ENCODE measurements around the gene CTIF.

Gene CTIF

DNA sequence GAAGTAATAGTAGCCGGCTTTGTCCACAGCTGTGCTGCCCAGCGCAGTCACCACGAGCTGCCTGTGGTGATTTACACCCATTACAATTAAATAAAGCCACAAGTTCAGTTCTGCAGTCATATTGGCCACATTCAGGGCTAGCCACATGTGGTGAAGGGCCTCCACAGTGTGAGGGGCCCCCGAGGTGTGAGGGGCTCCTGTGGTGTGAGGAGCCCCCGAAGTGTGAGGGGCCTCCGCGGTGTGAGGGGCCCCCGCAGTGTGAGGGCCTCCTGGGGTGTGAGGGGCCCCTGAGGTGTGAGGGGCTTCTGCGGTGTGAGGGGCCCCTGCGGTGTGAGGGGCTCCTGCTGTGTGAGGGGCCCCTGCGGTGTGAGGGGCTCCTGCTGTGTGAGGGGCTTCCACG is 191.2 kb downstream of the CTIF start:
- DNase-seq (ENCODE audit: low spot score in 2 of 2) (no peak), ATAC-seq (peak; percentile 6)
- Mint-ChIP-seq H3K36me3 (no peaks in the 10 kb centered on the region), H3K4me3 (no peak overlapping the region), H3K27ac (no peak overlapping the region), H3K4me1 (peaks cover 16% of the 10 kb centered on the region), H3K9me3 (no peaks in the 10 kb centered on the region)

DNA sequence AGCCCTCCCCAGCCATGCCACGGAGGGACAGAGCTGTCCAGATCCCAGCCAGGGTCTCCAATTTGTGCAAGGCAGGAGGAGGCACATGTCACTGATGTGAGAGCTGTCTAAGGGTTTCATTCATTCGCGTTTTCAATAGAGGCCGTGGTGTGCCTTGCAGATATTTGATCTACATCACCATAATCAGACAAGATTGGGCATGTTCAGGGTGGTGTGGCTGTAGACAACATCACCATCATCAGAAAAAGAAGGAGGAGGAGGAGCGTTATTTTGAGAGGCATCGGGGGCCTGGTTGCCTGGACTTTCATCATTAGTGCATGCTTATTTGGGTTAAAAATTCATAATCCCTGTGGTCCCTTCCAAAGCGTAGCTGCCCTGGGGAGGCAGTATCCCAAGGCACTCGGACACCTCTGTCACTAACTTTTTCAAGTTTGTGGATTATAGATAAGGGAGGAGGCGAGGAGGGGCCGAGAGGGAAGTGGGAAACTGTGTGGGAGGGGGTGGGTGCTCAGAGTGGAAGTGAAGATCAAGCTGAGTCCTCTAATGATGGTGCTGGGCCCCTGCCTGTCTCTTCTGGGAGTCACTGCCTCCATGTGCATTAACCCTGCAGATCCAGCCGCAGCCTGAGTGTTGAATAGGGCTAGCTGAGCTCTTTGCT is 194.1 kb downstream of the CTIF start:
- ATAC-seq (no peak), DNase-seq (ENCODE audit: low spot score in 2 of 2) (no peak)
- H3K4me3 Mint-ChIP-seq, result no peak overlapping the region
- peaks cover 8% of the 10 kb centered on the region for H3K4me1 Mint-ChIP-seq
- H3K27ac Mint-ChIP-seq, result no peak overlapping the region
- no peaks in the 10 kb centered on the region for H3K36me3 Mint-ChIP-seq
- H3K9me3 Mint-ChIP-seq, result no peaks in the 10 kb centered on the region

DNA sequence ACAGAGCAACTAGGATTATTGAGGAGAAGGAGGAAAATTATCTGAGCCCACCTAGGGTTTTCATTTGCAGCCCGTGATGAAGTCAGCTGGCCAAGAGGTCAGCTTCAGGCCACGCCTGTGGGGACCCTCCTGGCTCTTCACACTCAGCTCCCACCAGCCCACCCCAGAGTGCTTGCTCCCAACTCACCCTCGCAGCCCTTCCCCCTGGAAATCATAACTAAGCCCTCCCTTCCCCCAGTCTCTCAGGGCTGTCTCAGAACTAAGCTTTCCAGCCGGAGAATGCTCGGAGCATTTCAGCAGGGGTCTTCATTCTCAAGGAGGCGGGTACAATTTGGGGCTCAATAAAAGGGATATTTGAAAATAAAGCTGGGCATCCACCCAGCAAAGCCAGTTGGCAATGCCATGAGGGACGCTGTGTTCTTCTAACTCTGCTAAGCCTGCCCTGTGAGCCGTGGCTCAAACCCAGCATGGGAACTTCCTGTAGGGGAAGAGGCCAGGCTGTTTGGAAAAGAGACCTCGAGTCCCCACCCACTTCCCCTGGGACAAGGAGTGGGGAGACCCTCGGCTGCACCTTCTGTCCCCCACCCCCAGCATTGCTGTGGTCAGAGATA is 194.9 kb downstream of the CTIF start:
- Mint-ChIP-seq H3K4me1 (peaks cover 8% of the 10 kb centered on the region), H3K9me3 (no peaks in the 10 kb centered on the region), H3K27ac (no peak overlapping the region), H3K4me3 (no peak overlapping the region), H3K36me3 (no peaks in the 10 kb centered on the region)
- ATAC-seq (no peak), DNase-seq (ENCODE audit: low spot score in 2 of 2) (no peak)

DNA sequence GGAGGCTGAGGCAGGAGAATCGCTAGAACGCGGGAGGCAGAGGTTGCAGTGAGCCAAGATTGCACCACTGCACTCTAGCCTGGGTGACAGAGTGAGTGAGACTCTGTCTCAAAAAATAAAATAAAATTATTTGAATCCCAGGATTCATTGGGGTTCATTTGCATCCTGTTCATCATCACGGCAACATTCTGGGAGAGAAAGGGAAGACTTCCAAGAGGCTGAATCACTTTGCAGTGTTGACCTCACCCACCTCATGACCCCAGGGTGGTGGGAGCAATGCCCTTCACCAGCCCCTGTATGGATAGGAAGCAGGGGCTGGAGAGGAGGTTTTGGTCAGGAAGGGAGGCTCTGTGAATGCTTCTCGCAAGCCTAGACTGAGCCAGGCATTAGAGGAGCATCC is 195.6 kb downstream of the CTIF start:
- DNase-seq (ENCODE audit: low spot score in 2 of 2), result no peak
- H3K4me3 Mint-ChIP-seq, result no peak overlapping the region

DNA sequence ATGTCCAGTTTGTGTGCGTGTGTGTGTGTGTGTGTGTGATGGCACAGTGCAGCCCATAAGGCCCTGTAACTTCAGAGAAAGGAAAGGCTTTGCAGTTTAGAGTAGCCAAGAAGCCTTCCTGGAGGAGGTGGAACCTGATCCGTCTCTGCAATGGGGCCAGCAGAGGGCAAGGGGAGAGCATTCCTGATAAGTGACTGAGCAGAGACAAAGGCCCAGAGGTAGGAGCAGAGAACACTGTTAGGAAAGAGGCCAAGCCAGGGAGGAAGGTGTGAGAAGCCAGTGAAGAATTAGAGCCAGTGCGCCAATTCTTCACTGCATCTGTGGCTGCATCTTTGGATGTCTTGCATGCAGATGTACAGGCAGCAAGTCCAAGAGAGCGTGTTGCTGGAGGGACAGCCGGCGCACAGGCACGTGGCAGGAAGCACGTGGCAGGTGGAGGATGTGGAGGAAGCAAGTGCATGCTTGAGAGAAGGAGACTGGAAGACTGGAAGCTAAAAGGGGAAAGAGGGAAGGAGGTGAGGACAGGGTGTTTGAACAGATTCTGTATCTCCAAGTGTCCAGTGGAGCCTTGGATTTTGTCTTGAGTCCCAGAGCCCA is 196.3 kb downstream of the CTIF start:
- Mint-ChIP-seq H3K9me3 (no peaks in the 10 kb centered on the region), H3K4me1 (peaks cover 8% of the 10 kb centered on the region), H3K4me3 (no peak overlapping the region), H3K36me3 (no peaks in the 10 kb centered on the region), H3K27ac (no peak overlapping the region)
- ATAC-seq (no peak), DNase-seq (ENCODE audit: low spot score in 2 of 2) (no peak)

More for the DNA sequence above, 195.6 kb downstream of the CTIF start:
- Mint-ChIP-seq H3K4me1 (peaks cover 8% of the 10 kb centered on the region), H3K27ac (no peak overlapping the region), H3K9me3 (no peaks in the 10 kb centered on the region), H3K36me3 (no peaks in the 10 kb centered on the region)
- no peak for ATAC-seq

DNA sequence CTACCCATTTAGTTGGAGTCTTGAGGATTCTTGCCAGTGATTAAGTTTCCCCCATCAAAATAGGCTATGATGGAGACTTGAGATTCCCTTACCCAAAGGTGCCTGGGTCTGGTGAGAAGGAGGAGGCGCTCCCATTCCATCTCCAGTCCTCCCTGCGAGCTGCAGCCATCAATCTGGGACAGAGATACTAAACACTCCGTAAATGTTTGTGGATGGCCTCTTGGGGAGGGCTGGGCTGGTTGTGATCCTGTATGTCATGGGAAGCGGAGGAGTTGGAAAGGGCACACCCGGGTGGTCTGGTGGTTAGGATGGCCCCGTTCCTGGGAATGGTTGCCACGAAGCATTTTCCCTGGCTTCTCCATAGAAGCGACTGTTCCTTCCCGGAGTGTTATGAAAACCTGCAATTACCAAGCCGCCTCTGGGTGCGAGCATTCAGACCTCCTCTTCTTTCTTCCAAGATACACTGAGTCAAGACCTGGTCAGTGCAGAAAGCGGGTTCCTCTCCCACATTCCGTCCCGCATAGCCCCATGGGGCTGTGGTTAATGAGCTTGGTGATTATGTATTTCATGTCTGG is 196.9 kb downstream of the CTIF start:
- no peak overlapping the region for H3K27ac Mint-ChIP-seq
- no peaks in the 10 kb centered on the region for H3K36me3 Mint-ChIP-seq
- peaks cover 8% of the 10 kb centered on the region for H3K4me1 Mint-ChIP-seq
- ATAC-seq (no peak), DNase-seq (ENCODE audit: low spot score in 2 of 2) (no peak)
- H3K4me3 Mint-ChIP-seq, result no peak overlapping the region
- H3K9me3 Mint-ChIP-seq, result no peaks in the 10 kb centered on the region

DNA sequence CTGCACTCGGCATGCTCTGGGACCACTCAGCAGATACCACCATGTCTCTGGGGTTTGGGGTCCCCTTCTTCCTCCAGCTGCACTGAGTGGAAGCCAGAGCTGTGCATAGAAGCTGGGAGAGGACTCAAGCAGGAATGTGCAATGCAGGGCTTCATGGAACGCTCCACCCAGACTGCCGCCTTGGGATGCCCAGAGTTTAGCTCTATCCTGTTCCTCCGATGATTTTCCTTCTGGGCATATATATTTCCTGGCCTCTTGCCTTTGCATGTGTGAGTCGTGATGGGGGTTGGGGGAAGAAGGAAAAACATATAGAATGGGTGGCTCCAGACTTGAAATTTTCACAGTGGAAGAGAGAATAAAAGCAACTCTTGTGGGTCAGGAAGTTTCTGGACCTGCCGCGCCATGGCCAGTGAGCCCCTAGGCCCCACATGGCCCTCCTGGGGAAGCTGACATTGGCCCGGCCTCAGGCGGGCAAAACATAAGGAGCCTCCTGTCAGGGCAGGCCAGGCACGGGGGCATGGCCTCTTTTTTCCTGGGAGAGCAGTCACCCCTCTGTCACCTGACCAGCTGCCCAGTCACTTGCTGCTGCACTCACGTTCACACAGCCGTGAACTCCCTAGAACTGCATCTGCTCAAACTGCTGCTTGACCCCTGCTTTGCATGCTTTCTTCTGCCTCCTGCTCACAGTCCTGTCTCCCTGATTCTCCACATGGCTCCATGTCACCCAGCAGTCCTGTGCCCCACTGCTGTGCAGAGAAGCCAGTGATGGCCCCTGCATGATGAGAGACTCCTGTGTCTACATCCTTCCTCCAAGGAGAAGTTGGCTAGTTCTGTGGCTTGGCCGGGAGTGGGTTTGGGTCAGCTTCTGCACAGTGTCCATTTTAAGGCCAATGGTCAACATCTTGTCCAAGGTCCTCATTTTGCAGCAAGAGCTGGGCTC is 197.8 kb downstream of the CTIF start:
- Mint-ChIP-seq H3K4me1 (peaks cover 8% of the 10 kb centered on the region), H3K4me3 (no peak overlapping the region), H3K27ac (no peak overlapping the region), H3K36me3 (no peaks in the 10 kb centered on the region), H3K9me3 (no peaks in the 10 kb centered on the region)
- no peak for ATAC-seq
- no peak for DNase-seq (ENCODE audit: low spot score in 2 of 2)

DNA sequence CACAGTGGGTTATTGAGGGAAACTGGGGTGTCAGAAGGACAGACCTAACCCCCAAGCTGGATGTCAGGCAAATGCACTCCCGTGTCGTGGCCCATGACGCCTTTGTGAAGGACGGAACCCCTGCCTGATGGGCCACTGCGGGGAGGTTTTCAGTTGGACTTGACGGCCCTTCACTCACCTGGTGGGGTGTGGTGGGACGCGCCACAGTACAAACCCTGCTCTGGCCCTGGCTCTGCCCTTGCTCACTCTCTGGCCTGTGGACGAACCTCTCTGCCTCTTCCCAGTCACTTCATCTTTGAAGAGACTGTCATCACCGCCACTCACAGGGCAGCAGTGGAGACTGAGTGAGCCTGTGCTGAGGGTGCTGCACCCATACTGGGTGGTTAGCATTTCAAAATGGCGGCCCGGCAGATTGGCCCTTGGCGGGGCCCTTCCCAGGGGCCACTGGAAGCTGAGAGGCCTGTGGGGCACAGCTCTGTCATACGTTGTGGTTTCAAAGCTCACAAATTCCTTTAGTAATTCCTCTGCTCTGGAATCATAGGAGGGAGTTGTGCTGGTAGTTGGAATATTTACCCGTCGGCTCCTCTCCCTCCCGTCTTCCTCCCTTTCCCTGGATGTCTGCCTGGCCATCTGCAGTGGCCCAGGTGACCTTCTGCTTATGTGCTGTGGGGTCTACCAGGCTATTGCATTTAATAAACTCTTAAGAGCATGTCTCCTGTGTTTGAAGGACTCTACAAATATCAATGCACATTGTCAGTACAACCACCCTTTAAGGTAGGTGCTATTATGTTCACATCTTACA is 200.6 kb downstream of the CTIF start:
- DNase-seq (ENCODE audit: low spot score in 2 of 2) (no peak), ATAC-seq (no peak)
- H3K27ac Mint-ChIP-seq, result no peak overlapping the region

DNA sequence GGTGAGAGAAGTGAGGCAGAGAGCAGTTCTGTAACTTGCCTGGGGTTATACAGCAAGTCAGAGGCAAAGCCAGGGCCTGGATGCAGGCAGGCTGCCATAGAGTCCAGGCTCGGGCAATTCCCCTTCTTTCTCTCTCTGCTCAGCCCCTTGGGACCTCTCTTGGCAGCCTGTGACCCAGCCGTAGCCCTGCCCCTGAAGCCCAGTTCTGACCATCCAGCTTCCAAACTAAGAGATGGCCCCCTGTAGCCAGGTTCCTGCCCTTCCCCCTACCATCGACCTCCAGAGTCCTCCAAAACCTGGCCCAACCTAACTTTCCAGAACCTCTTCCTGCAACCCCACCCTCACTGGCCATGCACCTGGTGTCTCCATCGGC is 201.2 kb downstream of the CTIF start:
- Mint-ChIP-seq H3K4me3 (no peak overlapping the region), H3K36me3 (no peaks in the 10 kb centered on the region), H3K4me1 (peaks cover 5% of the 10 kb centered on the region), H3K27ac (no peak overlapping the region), H3K9me3 (no peaks in the 10 kb centered on the region)
- no peak for ATAC-seq
- no peak for DNase-seq (ENCODE audit: low spot score in 2 of 2)

More for the DNA sequence above, 200.6 kb downstream of the CTIF start:
- H3K9me3 Mint-ChIP-seq, result no peaks in the 10 kb centered on the region
- no peaks in the 10 kb centered on the region for H3K36me3 Mint-ChIP-seq
- no peak overlapping the region for H3K4me3 Mint-ChIP-seq
- H3K4me1 Mint-ChIP-seq, result peaks cover 8% of the 10 kb centered on the region

DNA sequence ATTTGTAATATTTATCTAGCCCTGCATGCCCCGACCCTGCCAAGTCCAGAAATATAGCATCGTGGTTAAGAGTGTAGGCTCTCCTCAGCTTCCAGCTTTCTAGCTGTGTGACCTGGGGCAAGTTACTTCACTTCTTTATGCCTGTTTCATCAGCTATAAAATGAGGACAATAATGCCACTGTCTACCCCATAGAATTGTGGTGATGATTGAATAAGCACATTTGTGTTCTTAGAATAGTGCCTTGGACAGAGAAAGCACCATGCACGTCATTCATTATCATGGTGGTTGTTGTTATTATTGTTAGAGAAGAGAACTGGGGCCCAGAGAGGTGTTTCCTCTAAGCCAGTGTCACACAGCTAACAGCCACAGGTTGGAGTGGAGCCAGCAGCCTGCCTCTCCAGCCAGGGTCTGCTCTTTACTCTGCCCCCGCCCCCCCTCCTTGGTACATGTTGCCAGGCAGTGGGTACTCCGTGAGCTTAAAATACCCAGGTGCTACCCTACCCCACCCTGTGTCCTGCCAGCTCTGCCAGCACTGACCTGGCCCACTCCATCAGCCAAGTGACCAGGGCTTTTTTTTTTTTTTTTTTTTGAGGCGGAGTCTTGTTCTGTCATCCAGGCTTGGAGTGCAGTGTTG is 202.1 kb downstream of the CTIF start:
- no peak overlapping the region for H3K27ac Mint-ChIP-seq
- H3K9me3 Mint-ChIP-seq, result no peaks in the 10 kb centered on the region
- no peak overlapping the region for H3K4me3 Mint-ChIP-seq
- no peaks in the 10 kb centered on the region for H3K36me3 Mint-ChIP-seq
- H3K4me1 Mint-ChIP-seq, result no peaks in the 10 kb centered on the region
- ATAC-seq (no peak), DNase-seq (ENCODE audit: low spot score in 2 of 2) (no peak)

DNA sequence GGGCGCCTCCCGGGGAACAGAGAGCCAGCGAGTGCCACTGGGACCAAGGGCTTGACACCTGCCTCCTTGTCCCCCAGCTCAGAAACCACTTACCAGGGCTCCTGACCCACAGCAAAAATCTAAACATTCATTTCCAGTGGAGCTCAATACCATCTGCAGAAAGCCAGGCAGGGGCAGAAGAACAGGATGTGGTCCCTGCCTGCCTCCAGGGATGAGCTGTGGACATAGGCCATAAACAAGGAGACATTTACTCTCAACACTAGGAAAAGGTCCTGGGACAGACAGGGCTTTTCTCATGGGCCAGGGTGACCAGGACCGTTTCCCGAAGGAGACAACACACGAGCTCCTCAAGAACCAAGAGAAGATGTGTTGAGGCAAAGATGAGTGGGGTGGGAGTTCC is 203.0 kb downstream of the CTIF start:
- no peak overlapping the region for H3K27ac Mint-ChIP-seq
- H3K4me1 Mint-ChIP-seq, result no peaks in the 10 kb centered on the region
- H3K36me3 Mint-ChIP-seq, result no peaks in the 10 kb centered on the region

DNA sequence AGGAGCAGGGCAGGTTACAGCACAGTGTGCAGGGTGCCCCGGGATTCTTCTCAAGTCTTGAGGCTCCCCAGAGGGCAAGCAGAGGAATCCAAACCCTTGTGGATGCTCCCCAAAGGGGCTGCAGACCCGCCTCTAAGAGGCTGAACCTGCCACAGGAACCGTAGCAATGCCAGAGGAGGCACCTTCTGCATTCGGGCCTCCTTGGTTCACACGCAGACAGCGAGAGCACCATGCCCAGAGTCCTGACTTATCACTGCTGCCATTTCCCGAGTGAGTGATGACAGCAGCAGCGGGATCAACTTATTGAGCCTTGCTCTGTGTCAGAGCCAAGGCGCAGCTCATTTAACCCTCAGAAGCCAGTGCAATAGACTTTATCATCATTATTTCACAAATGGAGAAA is 203.5 kb downstream of the CTIF start:
- Mint-ChIP-seq H3K4me3 (no peak overlapping the region), H3K4me1 (no peaks in the 10 kb centered on the region), H3K36me3 (no peaks in the 10 kb centered on the region), H3K9me3 (no peaks in the 10 kb centered on the region), H3K27ac (no peak overlapping the region)
- DNase-seq (ENCODE audit: low spot score in 2 of 2) (no peak), ATAC-seq (no peak)

More for the DNA sequence above, 203.0 kb downstream of the CTIF start:
- ATAC-seq (no peak), DNase-seq (ENCODE audit: low spot score in 2 of 2) (no peak)
- Mint-ChIP-seq H3K9me3 (no peaks in the 10 kb centered on the region), H3K4me3 (no peak overlapping the region)

DNA sequence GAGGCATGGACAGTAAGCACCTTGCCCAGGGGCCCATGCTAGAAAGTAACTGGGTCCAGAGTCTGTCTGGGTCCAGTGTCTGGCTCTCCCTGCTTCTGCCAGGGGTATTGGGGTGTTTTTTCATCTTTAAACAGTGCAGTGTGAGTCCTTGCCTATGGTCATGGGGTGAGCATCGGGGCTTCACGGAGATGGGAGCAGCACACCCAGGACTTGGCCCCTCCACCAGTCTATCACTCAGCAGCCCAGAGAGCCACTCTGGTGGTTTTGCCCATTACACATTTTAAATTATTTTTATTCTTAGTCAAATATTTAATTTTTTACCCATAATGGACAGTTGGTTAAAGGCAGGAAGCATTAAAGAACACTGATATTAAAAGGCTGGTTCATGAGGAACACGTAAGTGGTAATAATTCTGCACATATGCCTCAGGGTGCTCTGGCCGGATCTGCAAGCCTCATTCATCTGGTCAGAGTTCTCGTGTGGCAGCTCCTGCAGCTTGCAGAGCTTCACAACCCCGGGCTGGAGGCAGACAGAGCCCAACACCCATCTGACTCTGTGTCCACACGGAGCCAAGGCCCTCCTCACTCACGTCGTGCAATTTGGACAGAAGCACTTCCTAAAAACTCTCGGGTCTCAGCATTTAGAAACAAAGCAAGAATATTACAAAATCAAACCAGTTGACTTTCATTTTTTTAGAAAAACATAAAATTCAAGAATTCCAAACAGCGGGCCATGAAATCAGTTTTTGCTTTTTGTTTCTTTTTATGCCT is 204.1 kb downstream of the CTIF start:
- no peaks in the 10 kb centered on the region for H3K9me3 Mint-ChIP-seq
- H3K4me3 Mint-ChIP-seq, result no peak overlapping the region
- no peaks in the 10 kb centered on the region for H3K36me3 Mint-ChIP-seq
- no peaks in the 10 kb centered on the region for H3K4me1 Mint-ChIP-seq
- ATAC-seq (no peak), DNase-seq (ENCODE audit: low spot score in 2 of 2) (no peak)
- H3K27ac Mint-ChIP-seq, result no peak overlapping the region

DNA sequence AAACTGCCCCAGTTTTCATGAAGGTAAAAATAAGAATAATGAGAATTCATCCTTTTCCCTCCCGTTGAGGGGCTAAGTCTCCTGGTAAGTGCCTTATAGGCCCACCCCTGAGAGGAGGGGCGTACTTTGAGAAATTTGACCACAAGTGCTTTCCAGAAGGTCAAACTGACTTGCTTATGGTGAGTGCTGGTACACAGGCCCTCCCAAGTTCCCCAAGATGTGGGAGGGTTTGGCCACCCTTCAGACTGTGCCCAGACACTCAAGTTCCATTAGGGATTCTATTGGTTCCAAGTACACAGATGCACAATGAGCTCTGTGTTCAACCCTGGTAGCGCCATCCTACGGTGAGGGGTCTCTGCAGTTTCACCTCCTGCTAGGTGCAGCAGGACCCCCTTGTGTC is 205.1 kb downstream of the CTIF start:
- Mint-ChIP-seq H3K4me3 (no peak overlapping the region), H3K9me3 (no peaks in the 10 kb centered on the region), H3K36me3 (no peaks in the 10 kb centered on the region), H3K27ac (no peak overlapping the region), H3K4me1 (no peaks in the 10 kb centered on the region)
- no peak for DNase-seq (ENCODE audit: low spot score in 2 of 2)
- no peak for ATAC-seq
